PC-9 (cell line): ENCODE results near the gene AIF1L.

Experiments
- CTCF ChIP-seq: fragments of 200-600 bp; sonication (generic); conservative IDR thresholded peaks from 2 replicates; pipeline ENCODE4 v1.6.1; 2017; ENCODE audit warnings: mixed run types, antibody characterized with exemption, mild to moderate bottlenecking, moderate library complexity
- EZH2 ChIP-seq: fragments of 200-600 bp; sonication (generic); IDR thresholded peaks from 2 replicates; pipeline ENCODE4 v1.8.0; 2017; ENCODE audit warnings: antibody characterized with exemption, low read depth

GRCh38 chr9:131097948-131098278 is 1.6 kb downstream of the AIF1L start:
- TF ChIP-seq CTCF: no peak
- no peak for TF ChIP-seq EZH2
